Measurements from ENCODE around the gene HENMT1. TPM values are rescaled to one million over a fixed set of nuclear protein-coding genes. Genes with fewer than 3 reads are reported as not detected.

HENMT1 gene
- total and polyA plus RNA-seq, 2 experiments from 2014 or later = 7.2 to 7.6 TPM

GRCh38 chr1:108695535-108695934, 34.6 kb upstream of the HENMT1 start:
- in situ Hi-C loops (cut with MboI) = no loop called here
- no peak overlapping the region for H2AFZ ChIP-seq
- no peaks in the 10 kb centered on the region for H3K9me2 ChIP-seq (ENCODE audit: insufficient read depth)
- DNase-seq = no peak
- peak overlapping the region; percentile 92; the same call in 1 of the 2 replicates for H3K4me3 ChIP-seq
- no peaks in the 10 kb centered on the region for H3K27me3 ChIP-seq (replicated peaks; ENCODE audit: insufficient read depth)
- peak overlapping the region; percentile 98 for H3K4me2 ChIP-seq (ENCODE audit: unreplicated experiment)
- peaks cover 18% of the 10 kb centered on the region for H3K4me1 ChIP-seq (ENCODE audit: insufficient read depth)
- H3K9ac ChIP-seq = peak overlapping the region; percentile 87
- no peaks in the 10 kb centered on the region for H3K9me3 ChIP-seq (ENCODE audit: low read depth)
- peaks cover 25% of the 10 kb centered on the region for H3F3A ChIP-seq (ENCODE audit: insufficient read depth)
- H3K79me2 ChIP-seq (ENCODE audit: insufficient read depth) = peaks cover 85% of the 10 kb centered on the region
- H3K36me3 ChIP-seq (ENCODE audit: low read depth) = peaks cover 51% of the 10 kb centered on the region
- no peak overlapping the region for H3K27ac ChIP-seq
- H4K20me1 ChIP-seq (ENCODE audit: insufficient read depth) = peaks cover 5% of the 10 kb centered on the region; the same call in 1 of the 2 replicates
- TF ChIP-seq EZH2 (IDR thresholded peaks at IDR 0.05; ENCODE audit: insufficient read depth, poor library complexity, severe bottlenecking) = no peak
- TF ChIP-seq EZH2phosphoT487 (IDR thresholded peaks at IDR 0.05; ENCODE audit: insufficient read depth, low read depth) = no peak
- WGBS, 2 experiments (ENCODE audit: low coverage in 1 of 2, low lambda C conversion rate in 2 of 2, missing lambda C conversion rate in 2 of 2) = 74 to 82% methylated on average over 5 of the region's 5 CpGs

- Histone ChIP-seq H4K20me1 (ENCODE audit: insufficient read depth) (peaks cover 5% of the 10 kb centered on the region; the same call in 1 of the 2 replicates), H3K36me3 (ENCODE audit: low read depth) (peaks cover 26% of the 10 kb centered on the region), H3K9me3 (ENCODE audit: low read depth) (no peaks in the 10 kb centered on the region), H3K79me2 (ENCODE audit: insufficient read depth) (peaks cover 71% of the 10 kb centered on the region), H3K27ac (peak overlapping the region; percentile 89), H3K4me1 (ENCODE audit: insufficient read depth) (peaks cover 18% of the 10 kb centered on the region), H3F3A (ENCODE audit: insufficient read depth) (0 out of 2 replicates have a peak, but pooled peaks cover 9% of the 10 kb centered on the region), H3K27me3 (replicated peaks; ENCODE audit: insufficient read depth) (no peaks in the 10 kb centered on the region), H3K9ac (peak overlapping the region; percentile 87), H3K4me2 (ENCODE audit: unreplicated experiment) (peak overlapping the region; percentile 98), H3K9me2 (ENCODE audit: insufficient read depth) (no peaks in the 10 kb centered on the region), H2AFZ (peak overlapping the region; percentile 97), H3K4me3 (peak overlapping the region; percentile 92)
- 2 to 4% methylated on average over 33 to 36 of the region's 36 CpGs for WGBS, 2 experiments (ENCODE audit: low coverage in 1 of 2, low lambda C conversion rate in 2 of 2, missing lambda C conversion rate in 2 of 2)
- TF ChIP-seq EZH2phosphoT487 (IDR thresholded peaks at IDR 0.05; ENCODE audit: insufficient read depth, low read depth) = no peak
- no peak for TF ChIP-seq EZH2 (IDR thresholded peaks at IDR 0.05; ENCODE audit: insufficient read depth, poor library complexity, severe bottlenecking)
- in situ Hi-C loops (cut with MboI) = no loop called here
- DNase-seq = peak; percentile 80
These were observed 32.1 kb upstream of the HENMT1 start for GRCh38 chr1:108692724-108693655.

GRCh38 chr1:108691942-108692723, 31.2 kb upstream of the HENMT1 start, which contains the start of gene PRPF38B:
Gene PRPF38B, plus strand, starts transcription at chr1:108692310. Its CDS starts 282 bp downstream, at chr1:108692592.
- Histone ChIP-seq H3F3A (ENCODE audit: insufficient read depth) (0 out of 2 replicates have a peak, but pooled peaks cover 5% of the 10 kb centered on the region), H4K20me1 (ENCODE audit: insufficient read depth) (peaks cover 5% of the 10 kb centered on the region; the same call in 1 of the 2 replicates), H3K9me2 (ENCODE audit: insufficient read depth) (no peaks in the 10 kb centered on the region), H3K4me3 (peak within 1 kb of the TSS; percentile 92), H3K9me3 (ENCODE audit: low read depth) (no peaks in the 10 kb centered on the region), H3K9ac (peak within 1 kb of the TSS; percentile 87), H3K4me1 (ENCODE audit: insufficient read depth) (peaks cover 18% of the 10 kb centered on the region), H3K4me2 (ENCODE audit: unreplicated experiment) (peak within 1 kb of the TSS; percentile 98), H2AFZ (peak within 1 kb of the TSS; percentile 97), H3K79me2 (ENCODE audit: insufficient read depth) (peaks cover 63% of the 10 kb centered on the region), H3K27me3 (replicated peaks; ENCODE audit: insufficient read depth) (no peaks in the 10 kb centered on the region), H3K36me3 (ENCODE audit: low read depth) (peaks cover 18% of the 10 kb centered on the region), H3K27ac (peak within 1 kb of the TSS; percentile 89)
- DNase-seq = peak; percentile 98
- in situ Hi-C loops (cut with MboI) = no loop called here
- WGBS, 2 experiments (ENCODE audit: low coverage in 1 of 2, low lambda C conversion rate in 2 of 2, missing lambda C conversion rate in 2 of 2) = 1% methylated on average over 46 to 59 of the region's 59 CpGs
- TF ChIP-seq EZH2phosphoT487 (IDR thresholded peaks at IDR 0.05; ENCODE audit: insufficient read depth, low read depth) (no peak), EZH2 (IDR thresholded peaks at IDR 0.05; ENCODE audit: insufficient read depth, poor library complexity, severe bottlenecking) (no peak)

All from GM23248 (cell line).